Sigmoid colon (tissue), 7 donors: ENCODE measurements around the gene CFAP57. TPM values are rescaled to one million over a fixed set of nuclear protein-coding genes. Genes with fewer than 3 reads are reported as not detected.

Source experiments
- DNase-seq: peaks from one replicate; pipeline ENCODE4 v3.0.0-alpha.2; 2019
- H3K27ac ChIP-seq, 4 donors: fragments of 200-600 bp; sonication (generic); one replicate each; pipeline ENCODE4 v1.5.1; 2016 to 2019; ENCODE audit warnings: mild to moderate bottlenecking in 1 of 4
- H3K27me3 ChIP-seq, 3 donors: fragments of 200-600 bp; sonication (generic); one replicate each; pipeline ENCODE4 v1.5.1; 2019; ENCODE audit warnings: mild to moderate bottlenecking in 1 of 3
- H3K36me3 ChIP-seq, 4 donors: fragments of 200-600 bp; sonication (generic); one replicate each; pipeline ENCODE4 v1.5.1; 2016 to 2019
- H3K4me1 ChIP-seq, 4 donors: fragments of 200-600 bp; sonication (generic); one replicate each; pipeline ENCODE4 v1.5.1; 2017 to 2019
- H3K4me3 ChIP-seq, 4 donors: fragments of 200-600 bp; sonication (generic); one replicate each; pipeline ENCODE4 v1.5.1; 2017 to 2019; ENCODE audit warnings: mild to moderate bottlenecking in 2 of 4, moderate library complexity in 1 of 4
- H3K9me3 ChIP-seq, 4 donors: fragments of 200-600 bp in 3 of 4; sonication (generic) in 3 of 4; one replicate each; pipeline versions ENCODE4 v1.5.1 to v1.6.1; 2013 to 2019
- CTCF ChIP-seq, 4 experiments: fragments of 450-650 bp in 3 of 4; fragments of 200-600 bp in 1 of 4; IDR thresholded peaks; one replicate each; pipeline ENCODE4 v1.5.1; 2016 to 2019; ENCODE audit warnings: antibody characterized with exemption in 4 of 4, mild to moderate bottlenecking in 3 of 4, moderate library complexity in 2 of 4
- EP300 ChIP-seq, 4 donors: sonication (generic); formaldehyde crosslinking; IDR thresholded peaks; one replicate each; pipeline ENCODE4 v1.6.1; 2017; ENCODE audit warnings: antibody characterized with exemption in 4 of 4
- POLR2A ChIP-seq, 2 donors: fragments of 450-650 bp; IDR thresholded peaks; one replicate each; pipeline ENCODE4 v1.6.1; 2016; ENCODE audit warnings: antibody characterized with exemption in 2 of 2, mild to moderate bottlenecking in 2 of 2, moderate library complexity in 2 of 2
- POLR2AphosphoS5 ChIP-seq, 4 donors: sonication (generic); formaldehyde crosslinking; IDR thresholded peaks; one replicate each; pipeline ENCODE4 v1.6.1; 2017; ENCODE audit warnings: antibody characterized with exemption in 4 of 4
- WGBS, 2 donors: extraction: QIAGEN DNeasy Blood & Tissue Kit; methylation state at CpG; one replicate each; pipeline ENCODE4 v1.1.7; 2013; 5-methylcytosine and 5-hydroxymethylcytosine counted together
- intact Hi-C: fragments of 100-400 bp; cut with DNase I; formaldehyde crosslinking; loops from one replicate; pipeline ENCODE4 v1.15.1; 2023
- polyA plus RNA-seq, 3 donors: library from polyadenylated mRNA; stranded (reverse); fragments of 200-250 nt; gene quantifications; one replicate each; pipeline ENCODE4 v1.2.3, GENCODE V29; 2013
- total RNA-seq, 4 donors: library from RNA; depleted of rRNA; stranded (reverse); fragments of >200 nt; gene quantifications; one replicate each; pipeline ENCODE4 v1.1.0, GENCODE V29; 2016
- donor health status: healthy with polysubstance abuse.
- donor health status: Bipolar disorder and iron deficiency.
- donor health status: healthy.

CFAP57 gene
- under 1 TPM in 1 of 4 donors, not detected in 3; under 0.01 TPM for total RNA-seq
- under 1 TPM in 1 of 3 donors, not detected in 2; 0.06 TPM for polyA plus RNA-seq

GRCh38 chr1:43171876-43172526 is at the start of gene CFAP57, which contains the start of gene EBNA1BP2:
Gene CFAP57, plus strand, starts transcription at chr1:43172330. Its CDS starts 424 bp downstream, at chr1:43172754.
Gene EBNA1BP2, minus strand, starts transcription at chr1:43172290. Its CDS starts 172 bp downstream, at chr1:43172118.
- Histone ChIP-seq H3K36me3 (peaks cover 0 to 38% (median 6%) of the 10 kb centered on the region in 4 donors), H3K27ac (peak within 1 kb of the TSS; percentile 62 to 76 (median 69)), H3K4me1 (peaks cover 0 to 20% (median 16%) of the 10 kb centered on the region in 4 donors), H3K27me3 (peaks cover 0 to 5% (median 0%) of the 10 kb centered on the region in 3 donors), H3K9me3 (no peaks in the 10 kb centered on the region), H3K4me3 (peak within 1 kb of the TSS; percentile 57 to 97 (median 88))
- 0% methylated on average over 45 of the region's 45 CpGs for WGBS, 2 donors
- TF ChIP-seq CTCF (IDR thresholded peaks at IDR 0.05): no peak
- no peak for TF ChIP-seq POLR2A (IDR thresholded peaks at IDR 0.05)
- peak in 3 of 4 donors; percentile 25 to 53 (median 35) for TF ChIP-seq POLR2AphosphoS5 (IDR thresholded peaks at IDR 0.05)
- no peak for TF ChIP-seq EP300 (IDR thresholded peaks at IDR 0.05)
- peak; percentile 95 for DNase-seq
- intact Hi-C loops: loop anchor here (2.0 kb wide), 1 partner anchor 405 kb away; the partner anchor contains the start of genes C1orf50 and P3H1

- Histone ChIP-seq H3K4me1 (no peaks in the 10 kb centered on the region), H3K4me3 (no peak overlapping the region), H3K36me3 (no peaks in the 10 kb centered on the region), H3K27me3 (no peaks in the 10 kb centered on the region), H3K9me3 (no peaks in the 10 kb centered on the region), H3K27ac (no peak overlapping the region)
- no peak for DNase-seq
- TF ChIP-seq CTCF (IDR thresholded peaks at IDR 0.05): no peak
- TF ChIP-seq EP300 (IDR thresholded peaks at IDR 0.05): no peak
- WGBS, 2 donors: 86 to 92% methylated on average over 1 of the region's 1 CpG
- intact Hi-C loops: no loop called here
These were observed 49.1 kb upstream of the CFAP57 start for GRCh38 chr1:43123031-43123430.

DNA sequence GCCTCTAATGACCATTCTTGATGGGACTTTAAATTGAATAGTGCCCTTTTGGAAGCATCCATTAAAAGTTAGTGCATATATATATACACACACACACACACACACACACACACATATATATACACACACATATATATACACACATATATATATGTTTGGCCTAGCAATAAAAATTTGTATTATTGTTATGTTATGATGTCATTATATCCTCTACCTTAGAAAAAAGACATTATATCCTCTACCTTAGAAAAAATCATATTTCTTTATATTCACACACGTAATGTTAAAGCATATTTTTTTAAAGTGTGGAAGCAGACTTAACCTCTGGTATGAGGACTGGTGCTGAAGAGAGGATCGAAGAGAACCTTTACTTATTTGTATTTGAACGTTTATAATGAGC is 43.3 kb upstream of the CFAP57 start:
- intact Hi-C loops: no loop called here
- WGBS, 2 donors: 87 to 88% methylated on average over 3 of the region's 3 CpGs
- no peaks in the 10 kb centered on the region for H3K4me1 ChIP-seq

DNA sequence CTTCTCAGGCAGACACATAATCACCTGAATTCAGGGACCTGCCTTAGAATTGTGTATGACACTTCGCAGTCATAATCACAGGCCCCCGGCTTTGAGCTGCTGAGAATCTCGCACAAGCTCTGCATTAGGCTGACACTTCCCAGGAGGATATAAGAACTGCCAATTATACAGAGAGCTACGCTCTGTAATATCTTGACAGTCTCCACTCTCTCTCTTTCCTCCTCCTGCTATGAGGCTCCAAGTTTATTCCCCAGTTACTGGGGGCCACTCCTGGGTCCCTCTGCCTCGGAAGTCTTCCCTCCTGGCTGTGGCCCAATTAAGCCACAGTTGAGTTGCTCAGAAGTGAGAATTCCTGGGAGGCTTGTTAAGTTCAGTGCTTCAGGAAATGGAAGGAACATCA is 42.7 kb upstream of the CFAP57 start:
- no peak for DNase-seq
- TF ChIP-seq POLR2A (IDR thresholded peaks at IDR 0.05): no peak
- no peak for TF ChIP-seq CTCF (IDR thresholded peaks at IDR 0.05)
- no peak for TF ChIP-seq POLR2AphosphoS5 (IDR thresholded peaks at IDR 0.05)
- TF ChIP-seq EP300 (IDR thresholded peaks at IDR 0.05): no peak
- Histone ChIP-seq H3K27me3 (peaks cover 0 to 11% (median 0%) of the 10 kb centered on the region in 3 donors), H3K4me1 (no peaks in the 10 kb centered on the region), H3K27ac (no peak overlapping the region), H3K36me3 (no peaks in the 10 kb centered on the region), H3K4me3 (no peak overlapping the region), H3K9me3 (no peaks in the 10 kb centered on the region)
- 78 to 85% methylated on average over 5 of the region's 5 CpGs for WGBS, 2 donors
- intact Hi-C loops: no loop called here

More for the DNA sequence above, 43.3 kb upstream of the CFAP57 start:
- Histone ChIP-seq H3K27ac (no peak overlapping the region), H3K9me3 (no peaks in the 10 kb centered on the region), H3K4me3 (no peak overlapping the region), H3K27me3 (peaks cover 0 to 11% (median 0%) of the 10 kb centered on the region in 3 donors), H3K36me3 (no peaks in the 10 kb centered on the region)
- TF ChIP-seq CTCF (IDR thresholded peaks at IDR 0.05): no peak
- TF ChIP-seq POLR2A (IDR thresholded peaks at IDR 0.05): no peak
- no peak for TF ChIP-seq EP300 (IDR thresholded peaks at IDR 0.05)
- no peak for TF ChIP-seq POLR2AphosphoS5 (IDR thresholded peaks at IDR 0.05)
- no peak for DNase-seq
